IPS-15b (cell line): ENCODE data around the gene LRRK1.

Experiments used
- H3K27me3 ChIP-seq: one replicate; pipeline ENCODE4 v1.6.1; 2013; ENCODE audit warnings: low read length; ENCODE audit not compliant: control insufficient read depth, insufficient read depth
- H3K36me3 ChIP-seq: one replicate; pipeline ENCODE4 v1.6.1; 2013; ENCODE audit warnings: low read length; ENCODE audit not compliant: control insufficient read depth, insufficient read depth
- H3K4me1 ChIP-seq: one replicate; pipeline ENCODE4 v1.6.1; 2013; ENCODE audit warnings: mild to moderate bottlenecking, low read length; ENCODE audit not compliant: control insufficient read depth, insufficient read depth
- H3K4me3 ChIP-seq: one replicate; pipeline ENCODE4 v1.5.1; 2013; ENCODE audit warnings: low read depth, low read length
- H3K9ac ChIP-seq: one replicate; pipeline ENCODE4 v1.6.1; 2013; ENCODE audit warnings: low read depth, mild to moderate bottlenecking, low read length
- H3K9me3 ChIP-seq: one replicate; pipeline ENCODE4 v1.6.1; 2013; ENCODE audit warnings: mild to moderate bottlenecking, low read length; ENCODE audit not compliant: control insufficient read depth, insufficient read depth

LRRK1 gene

GRCh38 chr15:101108461-101108775 is 189.3 kb downstream of the LRRK1 start:
- Histone ChIP-seq H3K4me3 (no peak overlapping the region), H3K36me3 (no peaks in the 10 kb centered on the region), H3K9ac (no peak overlapping the region), H3K9me3 (no peaks in the 10 kb centered on the region), H3K27me3 (no peaks in the 10 kb centered on the region), H3K4me1 (peaks cover 2% of the 10 kb centered on the region)

- no peaks in the 10 kb centered on the region for H3K36me3 ChIP-seq
- no peak overlapping the region for H3K4me3 ChIP-seq
- H3K27me3 ChIP-seq, result no peaks in the 10 kb centered on the region
- no peaks in the 10 kb centered on the region for H3K9me3 ChIP-seq
- H3K4me1 ChIP-seq, result peaks cover 2% of the 10 kb centered on the region
- H3K9ac ChIP-seq, result no peak overlapping the region
Observed at GRCh38 chr15:101108791-101109190, 189.6 kb downstream of the LRRK1 start.

- H3K4me3 ChIP-seq, result no peak overlapping the region
- H3K27me3 ChIP-seq, result no peaks in the 10 kb centered on the region
- H3K4me1 ChIP-seq, result no peaks in the 10 kb centered on the region
Observed at GRCh38 chr15:101110681-101111569, 191.8 kb downstream of the LRRK1 start.

GRCh38 chr15:101111570-101112262 is 192.6 kb downstream of the LRRK1 start:
- H3K27me3 ChIP-seq, result no peaks in the 10 kb centered on the region
- H3K9ac ChIP-seq, result no peak overlapping the region
- H3K4me3 ChIP-seq, result no peak overlapping the region
- H3K36me3 ChIP-seq, result no peaks in the 10 kb centered on the region
- H3K4me1 ChIP-seq, result no peaks in the 10 kb centered on the region
- no peaks in the 10 kb centered on the region for H3K9me3 ChIP-seq

More at GRCh38 chr15:101110681-101111569, 191.8 kb downstream of the LRRK1 start:
- H3K9ac ChIP-seq, result no peak overlapping the region
- no peaks in the 10 kb centered on the region for H3K9me3 ChIP-seq
- H3K36me3 ChIP-seq, result no peaks in the 10 kb centered on the region

GRCh38 chr15:101112336-101113113 is 193.4 kb downstream of the LRRK1 start:
- no peaks in the 10 kb centered on the region for H3K27me3 ChIP-seq
- no peaks in the 10 kb centered on the region for H3K9me3 ChIP-seq
- no peaks in the 10 kb centered on the region for H3K36me3 ChIP-seq
- H3K9ac ChIP-seq, result no peak overlapping the region
- H3K4me1 ChIP-seq, result no peaks in the 10 kb centered on the region
- no peak overlapping the region for H3K4me3 ChIP-seq

GRCh38 chr15:101113114-101114005 is 194.2 kb downstream of the LRRK1 start:
- Histone ChIP-seq H3K4me3 (no peak overlapping the region), H3K9ac (no peak overlapping the region), H3K27me3 (no peaks in the 10 kb centered on the region), H3K9me3 (no peaks in the 10 kb centered on the region), H3K4me1 (no peaks in the 10 kb centered on the region), H3K36me3 (no peaks in the 10 kb centered on the region)

- Histone ChIP-seq H3K9me3 (no peaks in the 10 kb centered on the region), H3K9ac (no peak overlapping the region), H3K27me3 (no peaks in the 10 kb centered on the region), H3K36me3 (no peaks in the 10 kb centered on the region), H3K4me1 (no peaks in the 10 kb centered on the region), H3K4me3 (no peak overlapping the region)
Observed at GRCh38 chr15:101114166-101114565, 195.0 kb downstream of the LRRK1 start.

GRCh38 chr15:101114610-101115009 is 195.5 kb downstream of the LRRK1 start:
- Histone ChIP-seq H3K27me3 (no peaks in the 10 kb centered on the region), H3K36me3 (no peaks in the 10 kb centered on the region), H3K4me1 (no peaks in the 10 kb centered on the region)

GRCh38 chr15:101115393-101115785 is 196.2 kb downstream of the LRRK1 start:
- H3K9me3 ChIP-seq, result no peaks in the 10 kb centered on the region
- no peak overlapping the region for H3K4me3 ChIP-seq
- H3K4me1 ChIP-seq, result no peaks in the 10 kb centered on the region
- no peaks in the 10 kb centered on the region for H3K36me3 ChIP-seq
- H3K9ac ChIP-seq, result no peak overlapping the region
- no peaks in the 10 kb centered on the region for H3K27me3 ChIP-seq

More at GRCh38 chr15:101114610-101115009, 195.5 kb downstream of the LRRK1 start:
- Histone ChIP-seq H3K9me3 (no peaks in the 10 kb centered on the region), H3K9ac (no peak overlapping the region), H3K4me3 (no peak overlapping the region)

GRCh38 chr15:101115786-101116680 is 196.9 kb downstream of the LRRK1 start:
- no peaks in the 10 kb centered on the region for H3K27me3 ChIP-seq
- no peaks in the 10 kb centered on the region for H3K4me1 ChIP-seq
- no peak overlapping the region for H3K9ac ChIP-seq
- H3K9me3 ChIP-seq, result no peaks in the 10 kb centered on the region
- H3K4me3 ChIP-seq, result no peak overlapping the region
- H3K36me3 ChIP-seq, result no peaks in the 10 kb centered on the region
